ENCODE data around the gene IPO9.

The IPO9 gene

GRCh38 chr1:201828820-201829774 is at the start of gene IPO9:
IPO9 (plus strand) TSS chr1:201829157; CDS start chr1:201829210, 53 bp downstream.
- peak; percentile 95 for DNase-seq (ENCODE audit: low read depth)

GRCh38 chr1:201779351-201779880 is 49.5 kb upstream of the IPO9 start:
- DNase-seq (ENCODE audit: low read depth): no peak

GRCh38 chr1:201780952-201781351 is 48.0 kb upstream of the IPO9 start:
- no peak for DNase-seq (ENCODE audit: low read depth)

GRCh38 chr1:201781437-201781836 is 47.5 kb upstream of the IPO9 start:
- DNase-seq (ENCODE audit: low read depth): no peak

GRCh38 chr1:201782353-201782752 is 46.6 kb upstream of the IPO9 start:
- no peak for DNase-seq (ENCODE audit: low read depth)

GRCh38 chr1:201783058-201783457 is 45.9 kb upstream of the IPO9 start:
- no peak for DNase-seq (ENCODE audit: low read depth)

GRCh38 chr1:201783572-201783971 is 45.4 kb upstream of the IPO9 start:
- no peak for DNase-seq (ENCODE audit: low read depth)

- no peak for DNase-seq (ENCODE audit: low read depth)
Observed at GRCh38 chr1:201785291-201785690, 43.7 kb upstream of the IPO9 start.

- no peak for DNase-seq (ENCODE audit: low read depth)
Observed at GRCh38 chr1:201786824-201787223, 42.1 kb upstream of the IPO9 start.

- no peak for DNase-seq (ENCODE audit: low read depth)
Observed at GRCh38 chr1:201788296-201788695, 40.7 kb upstream of the IPO9 start.

- DNase-seq (ENCODE audit: low read depth): no peak
Observed at GRCh38 chr1:201789245-201789644, 39.7 kb upstream of the IPO9 start.

GRCh38 chr1:201790261-201790660 is 38.7 kb upstream of the IPO9 start:
- DNase-seq (ENCODE audit: low read depth): no peak

GRCh38 chr1:201791051-201791778 is 37.7 kb upstream of the IPO9 start:
- DNase-seq (ENCODE audit: low read depth): no peak

GRCh38 chr1:201791779-201792173 is 37.2 kb upstream of the IPO9 start:
- DNase-seq (ENCODE audit: low read depth): no peak

GRCh38 chr1:201792534-201793305 is 36.2 kb upstream of the IPO9 start:
- peak; percentile 29 for DNase-seq (ENCODE audit: low read depth)

- no peak for DNase-seq (ENCODE audit: low read depth)
Observed at GRCh38 chr1:201793306-201793925, 35.5 kb upstream of the IPO9 start.

- DNase-seq (ENCODE audit: low read depth): no peak
Observed at GRCh38 chr1:201795066-201795465, 33.9 kb upstream of the IPO9 start.

GRCh38 chr1:201800246-201800645 is 28.7 kb upstream of the IPO9 start:
- DNase-seq (ENCODE audit: low read depth): no peak

GRCh38 chr1:201806801-201807200 is 22.2 kb upstream of the IPO9 start:
- DNase-seq (ENCODE audit: low read depth): no peak

GRCh38 chr1:201807958-201808632 is 20.9 kb upstream of the IPO9 start:
- no peak for DNase-seq (ENCODE audit: low read depth)

- no peak for DNase-seq (ENCODE audit: low read depth)
Observed at GRCh38 chr1:201808633-201808990, 20.3 kb upstream of the IPO9 start.
